SW480 (cell line): ENCODE measurements around the gene ZCCHC4.
"Not testable (repeated sequence)": the region's sequence is repeated elsewhere in the genome, so short reads cannot be mapped to it uniquely, and the experiment has no call there.

Experiments
- DNase-seq: peaks from one replicate; pipeline ENCODE4 v3.0.0-alpha.2; 2016; ENCODE audit warnings: low spot score

The ZCCHC4 gene

DNA sequence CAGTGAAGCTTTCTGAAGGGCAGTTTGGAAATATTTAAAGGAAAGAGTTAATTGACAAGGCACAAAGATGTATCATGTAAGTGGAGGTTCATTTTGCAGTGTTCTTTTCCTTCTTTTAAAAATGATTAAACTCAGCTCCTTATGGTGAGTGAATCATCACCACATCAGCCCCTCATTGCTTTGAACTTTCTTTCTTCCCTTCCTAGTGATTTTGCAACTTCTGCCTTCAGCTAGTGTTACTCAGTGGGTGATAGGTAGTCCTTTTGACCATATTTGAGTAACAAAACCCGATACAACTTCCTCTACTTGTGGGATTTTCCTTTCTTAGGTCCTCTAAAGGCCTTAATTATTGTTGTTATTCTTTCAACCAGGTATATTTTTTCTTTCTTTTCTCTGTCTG, 8.2 kb downstream of the ZCCHC4 start:
- no peak for DNase-seq

DNA sequence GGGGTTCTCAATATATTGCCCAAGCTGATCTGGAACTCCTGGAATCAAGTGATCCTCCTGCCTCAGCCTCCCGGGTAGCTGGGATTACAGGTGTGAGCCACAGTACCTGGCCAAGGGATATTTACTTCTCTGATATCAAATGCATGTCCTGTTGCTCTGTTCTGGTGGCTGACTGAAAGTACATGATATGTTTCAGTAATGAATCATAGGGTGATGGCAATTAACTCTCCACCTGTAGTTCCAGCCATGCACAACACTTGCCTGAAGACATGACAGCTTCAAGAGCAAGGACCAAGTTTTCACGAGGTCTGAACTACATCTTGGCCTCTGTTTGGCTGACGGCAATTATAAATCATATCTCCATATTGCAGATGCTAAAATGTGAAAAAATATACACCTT, 9.1 kb downstream of the ZCCHC4 start:
- DNase-seq = no peak

DNA sequence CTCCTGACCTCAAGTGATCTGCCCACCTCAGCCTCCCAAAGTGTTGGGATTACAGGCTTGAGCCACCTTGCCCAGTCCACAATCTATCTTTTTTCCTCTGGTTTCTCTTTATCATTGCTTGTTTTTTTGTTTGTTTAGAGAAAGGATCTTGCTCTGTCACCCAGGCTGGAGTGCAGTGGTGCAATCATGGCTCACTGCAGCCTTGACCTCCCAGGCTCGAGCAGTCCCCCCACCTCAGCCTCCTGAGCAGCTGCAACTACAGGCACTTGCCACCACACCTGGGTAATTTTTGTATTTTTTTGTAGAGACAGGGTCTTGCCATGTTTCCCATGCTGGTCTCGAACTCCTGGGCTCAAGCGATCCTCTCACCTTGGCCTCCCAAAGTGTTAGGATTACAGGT, 15.9 kb downstream of the ZCCHC4 start:
- not testable (repeated sequence) for DNase-seq

DNA sequence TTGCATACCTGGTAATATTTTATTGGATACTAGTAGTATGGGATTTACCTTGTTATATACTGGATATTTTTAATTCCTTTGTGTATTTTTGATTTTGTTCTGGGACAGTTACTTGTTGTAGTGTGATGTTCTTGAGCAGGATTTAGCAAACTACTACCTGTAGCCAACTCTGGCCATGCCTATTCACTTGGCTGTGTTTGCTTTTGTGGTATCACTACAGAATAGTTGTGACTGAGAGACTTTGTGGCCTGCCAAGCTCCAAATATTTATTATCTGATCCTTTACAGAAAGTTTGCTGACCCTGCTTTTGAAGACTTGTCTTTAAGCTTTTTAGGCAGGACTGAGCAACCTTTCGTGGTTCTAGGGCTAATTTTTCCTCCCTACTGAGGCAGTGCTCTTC, 17.8 kb downstream of the ZCCHC4 start:
- DNase-seq = no peak

DNA sequence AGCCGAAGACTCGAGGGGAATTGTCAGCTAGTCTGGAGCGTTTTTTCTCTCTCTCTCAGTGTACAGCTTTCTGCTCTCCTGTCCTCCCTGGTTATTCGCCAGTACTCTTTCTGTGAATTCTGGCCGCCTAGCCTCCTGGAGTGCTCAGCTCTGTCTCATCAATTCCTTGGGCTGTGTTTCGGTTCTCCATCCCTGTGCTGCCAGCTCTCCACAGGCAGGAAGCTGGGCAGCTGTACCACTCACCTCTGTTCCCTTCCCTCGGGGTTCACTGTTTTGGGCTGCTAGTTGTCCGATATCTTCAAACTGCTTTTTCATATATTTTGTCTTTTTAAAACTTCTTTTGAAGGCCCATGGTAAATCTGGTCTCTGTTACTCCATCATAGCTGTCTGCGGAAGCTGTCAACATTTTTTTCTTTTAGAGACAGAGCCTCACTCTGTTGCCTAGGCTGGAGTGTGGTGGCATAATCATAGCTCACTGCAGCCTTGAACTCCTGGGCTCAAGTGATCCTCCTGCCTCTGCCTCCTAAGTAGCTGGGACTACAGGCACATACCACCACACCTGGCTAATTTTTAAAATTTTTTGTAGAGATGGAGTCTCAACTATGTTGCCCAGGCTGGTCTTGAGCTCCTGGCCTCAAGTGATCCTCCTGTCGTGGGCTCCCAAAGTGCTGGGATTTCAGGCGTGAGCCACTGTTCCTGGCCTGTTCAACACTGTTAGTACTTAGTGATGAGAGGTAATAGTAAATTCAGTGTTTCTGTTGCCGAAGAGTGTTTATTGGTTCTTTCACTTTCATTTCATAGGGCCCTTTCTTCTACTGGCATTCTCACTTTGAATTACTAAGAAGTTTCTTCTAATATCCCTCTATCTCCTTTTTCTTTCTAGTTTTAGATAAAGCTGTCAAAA, 18.6 kb downstream of the ZCCHC4 start:
- no peak for DNase-seq

DNA sequence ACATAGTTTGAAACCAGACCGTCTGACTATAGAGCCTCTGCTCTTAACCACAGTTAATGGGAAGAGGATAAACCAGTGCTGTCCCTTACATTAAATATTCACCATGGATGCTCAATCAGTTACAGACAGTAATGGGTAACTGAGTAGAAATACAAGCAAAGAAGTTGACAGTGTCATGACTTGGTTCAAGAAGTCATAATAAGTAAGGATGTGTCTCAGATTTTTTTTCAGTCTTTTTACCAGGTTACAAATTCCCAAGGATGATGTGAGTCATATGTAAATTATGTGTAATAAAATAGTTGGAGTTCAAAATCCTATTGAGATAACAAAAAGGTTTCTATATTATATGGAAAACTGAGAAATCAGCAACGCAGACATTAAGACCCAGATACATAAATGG, 31.1 kb downstream of the ZCCHC4 start:
- DNase-seq = no peak

DNA sequence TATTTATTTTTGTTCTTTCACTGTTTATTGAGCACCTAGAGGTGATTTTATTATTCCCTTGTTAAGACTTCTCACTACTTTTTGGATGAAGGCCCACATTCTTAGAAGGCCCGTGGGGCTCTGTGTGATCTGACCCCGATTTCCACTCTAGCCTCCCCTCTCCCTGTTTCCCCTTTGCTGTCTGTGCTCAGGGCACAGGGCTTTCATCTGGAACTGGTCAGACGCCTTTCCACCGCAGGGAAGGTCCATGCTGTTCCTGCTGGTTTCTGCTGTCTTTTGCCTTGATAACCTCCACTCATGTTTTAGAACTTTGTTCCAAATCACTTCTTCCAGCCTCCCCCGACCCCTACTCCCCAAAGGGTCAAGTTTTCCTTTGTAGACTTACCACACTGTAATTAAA, 33.2 kb downstream of the ZCCHC4 start:
- DNase-seq = no peak

DNA sequence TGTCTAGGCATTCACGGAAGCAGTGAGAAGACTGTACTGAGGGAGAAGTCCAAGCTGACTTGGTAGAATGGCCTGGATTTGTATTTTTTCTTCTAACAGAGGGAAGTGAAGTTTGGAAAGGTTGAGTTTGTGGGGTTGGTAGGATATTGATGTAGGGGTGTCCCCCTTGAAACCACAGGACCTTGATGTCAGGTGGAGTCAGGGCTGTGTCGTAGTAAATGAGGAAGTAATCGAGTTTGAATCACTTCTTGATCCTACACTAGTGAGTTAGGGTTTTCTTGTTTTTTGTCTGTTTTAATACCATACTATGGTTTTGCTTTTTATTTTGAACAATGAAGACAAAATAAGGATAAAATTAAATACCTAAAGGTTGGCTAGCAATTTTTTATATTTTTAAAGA, 34.3 kb downstream of the ZCCHC4 start:
- no peak for DNase-seq

DNA sequence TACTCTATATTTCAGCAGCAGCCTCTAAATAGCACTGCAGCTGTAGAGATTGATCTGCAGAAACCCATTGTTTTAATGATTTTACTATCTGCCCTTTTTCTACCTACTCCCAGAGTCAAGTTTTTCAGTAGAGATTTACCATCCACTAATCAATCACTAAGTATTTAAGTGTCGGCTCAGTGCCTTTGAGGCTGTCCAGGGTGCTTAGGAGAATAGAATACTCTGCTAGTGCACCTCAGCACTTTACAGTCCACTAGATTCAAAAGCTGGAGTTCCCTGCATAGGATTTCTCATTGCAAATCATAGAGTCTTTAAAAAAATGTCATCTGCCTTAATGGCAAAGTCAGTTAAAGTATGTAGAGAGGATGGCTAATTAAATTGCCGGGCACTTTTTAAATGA, 34.9 kb downstream of the ZCCHC4 start:
- DNase-seq = no peak

DNA sequence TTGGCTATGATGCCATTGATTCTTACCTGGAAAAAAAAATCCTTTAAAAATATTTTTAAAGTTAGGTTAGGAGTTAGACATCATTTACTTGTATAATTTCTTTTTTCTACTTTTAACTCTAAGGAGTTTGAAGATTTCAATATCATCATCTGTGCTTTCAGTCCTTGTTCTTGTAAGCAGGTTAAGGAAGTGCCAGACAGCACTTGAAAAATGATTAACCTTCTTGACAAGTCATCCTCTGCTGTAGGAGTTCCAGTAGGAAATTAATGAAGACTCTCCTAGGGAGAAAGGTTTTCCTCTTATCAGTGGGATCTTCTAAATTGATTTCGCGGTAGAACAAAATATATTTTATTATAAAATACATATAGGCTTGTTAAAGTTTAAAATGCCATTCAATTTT, 35.4 kb downstream of the ZCCHC4 start:
- DNase-seq = no peak

DNA sequence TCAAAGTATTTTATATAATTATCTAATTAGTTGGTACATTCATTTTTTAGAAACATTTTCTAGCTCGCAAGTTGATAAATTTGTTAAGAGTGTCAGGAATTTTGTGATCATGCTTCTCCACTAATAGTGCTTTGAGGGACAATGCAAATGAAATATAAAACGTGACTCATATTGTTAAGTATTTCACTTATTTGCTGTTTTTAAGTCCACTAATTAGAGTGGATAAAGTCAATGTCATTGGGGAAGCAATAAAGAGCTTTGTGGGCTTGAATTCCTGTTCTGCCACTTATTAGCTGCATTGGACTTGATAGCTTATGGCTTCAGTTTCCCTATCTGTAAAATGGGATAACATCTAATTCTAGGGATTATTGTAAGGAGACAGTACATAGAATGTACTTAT, 38.0 kb downstream of the ZCCHC4 start:
- no peak for DNase-seq

DNA sequence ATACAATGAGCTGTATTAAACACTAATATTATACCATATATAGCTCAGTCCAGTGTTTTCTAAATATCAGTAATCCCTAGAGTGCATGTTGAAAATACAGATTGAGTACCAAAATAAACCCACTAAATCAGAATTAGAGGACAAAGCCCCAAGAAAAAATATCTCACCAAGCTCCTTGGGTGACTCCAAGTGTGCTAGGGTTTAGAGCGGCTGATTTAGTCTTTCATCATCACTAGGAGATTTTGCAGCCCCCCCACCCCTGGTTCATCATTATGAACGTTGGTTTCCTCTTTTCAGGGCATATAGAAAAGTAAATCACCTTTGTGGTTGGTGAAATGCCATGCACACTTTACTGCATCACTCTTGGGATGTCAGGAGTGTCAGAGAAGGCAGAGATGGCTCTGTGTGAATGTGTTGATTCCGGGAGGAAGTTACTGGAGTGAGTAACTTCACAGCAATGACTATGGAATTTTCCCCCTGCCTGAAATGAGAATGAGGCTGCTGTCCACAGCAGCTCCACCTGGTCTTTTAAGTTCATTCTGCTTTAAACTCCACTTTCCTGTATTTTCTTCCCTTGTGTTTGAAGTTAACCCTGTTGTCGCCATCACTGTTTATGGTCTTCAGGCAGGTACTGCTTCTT, 39.3 kb downstream of the ZCCHC4 start:
- peak; percentile 1 for DNase-seq

DNA sequence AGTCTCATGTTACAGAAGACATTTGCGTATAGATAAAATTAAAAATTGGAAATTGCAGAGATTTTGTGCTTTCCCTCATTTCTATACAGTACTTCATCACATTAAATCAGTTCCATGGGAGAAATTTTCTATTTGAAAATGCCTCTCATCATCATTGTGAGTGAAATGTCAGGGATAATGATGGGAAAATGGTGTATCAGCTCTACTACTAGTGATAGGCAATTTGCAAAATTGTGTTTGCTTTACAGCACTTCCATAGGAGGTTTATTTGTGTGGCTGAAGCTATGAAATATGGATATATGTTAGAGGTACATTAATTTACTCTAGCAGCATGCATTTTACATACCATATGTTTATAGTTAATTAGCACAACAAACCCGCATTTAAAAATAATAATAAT, 43.5 kb downstream of the ZCCHC4 start:
- DNase-seq = no peak

DNA sequence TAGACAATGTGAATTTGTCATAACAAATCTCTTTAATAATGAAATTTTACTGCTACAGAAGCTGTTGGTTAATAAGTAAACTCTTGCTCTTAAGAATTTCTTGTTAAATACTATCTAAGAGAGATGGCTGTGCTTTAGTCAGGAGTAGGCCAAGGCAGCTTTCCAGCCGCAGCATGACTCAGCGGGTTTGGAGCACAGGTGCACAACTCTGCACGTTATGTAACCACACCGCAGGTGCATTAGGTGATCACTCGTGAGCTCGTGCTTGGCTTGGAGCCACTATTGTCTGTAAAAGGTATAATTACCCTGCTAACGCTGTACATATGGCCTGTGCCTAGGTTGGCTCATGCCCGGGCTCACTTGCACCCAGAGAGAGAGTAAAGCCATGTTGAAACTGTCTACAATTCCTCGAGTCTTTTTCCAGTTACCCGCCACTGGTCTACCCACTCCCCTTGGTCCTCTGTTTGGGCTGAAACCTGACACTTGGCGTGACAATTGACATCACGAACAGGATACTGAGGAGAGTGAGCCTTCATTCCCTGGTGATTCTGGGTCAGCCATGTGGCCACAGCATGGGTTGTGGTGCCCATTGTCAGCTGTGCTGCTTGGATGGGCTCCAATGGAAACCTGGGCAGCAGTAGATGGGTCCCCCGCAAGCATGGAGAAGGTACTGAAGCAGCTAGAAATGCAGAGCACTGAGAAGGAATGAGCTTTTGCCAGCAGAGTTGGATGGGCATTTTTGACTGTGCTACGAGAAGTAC, 46.1 kb downstream of the ZCCHC4 start:
- no peak for DNase-seq

DNA sequence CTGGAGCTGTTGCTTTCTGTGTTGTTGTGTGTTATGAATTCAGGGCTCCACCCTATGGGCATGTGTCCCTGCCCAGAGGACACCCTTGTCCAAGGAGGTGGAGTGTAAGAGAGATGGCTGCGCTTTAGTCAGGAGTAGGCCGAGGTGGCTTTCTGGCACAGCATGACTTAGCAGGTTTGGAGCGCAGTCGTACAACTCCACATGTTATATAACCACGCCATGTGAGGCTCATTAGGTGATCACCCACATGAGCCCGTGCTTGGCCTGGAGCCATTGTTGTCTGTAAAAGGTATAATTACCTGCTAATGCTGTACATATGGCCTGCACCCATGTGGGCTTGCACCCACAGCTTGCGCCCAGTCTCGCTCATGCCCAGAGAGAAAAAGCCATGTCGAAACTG, 48.7 kb downstream of the ZCCHC4 start:
- DNase-seq = no peak

DNA sequence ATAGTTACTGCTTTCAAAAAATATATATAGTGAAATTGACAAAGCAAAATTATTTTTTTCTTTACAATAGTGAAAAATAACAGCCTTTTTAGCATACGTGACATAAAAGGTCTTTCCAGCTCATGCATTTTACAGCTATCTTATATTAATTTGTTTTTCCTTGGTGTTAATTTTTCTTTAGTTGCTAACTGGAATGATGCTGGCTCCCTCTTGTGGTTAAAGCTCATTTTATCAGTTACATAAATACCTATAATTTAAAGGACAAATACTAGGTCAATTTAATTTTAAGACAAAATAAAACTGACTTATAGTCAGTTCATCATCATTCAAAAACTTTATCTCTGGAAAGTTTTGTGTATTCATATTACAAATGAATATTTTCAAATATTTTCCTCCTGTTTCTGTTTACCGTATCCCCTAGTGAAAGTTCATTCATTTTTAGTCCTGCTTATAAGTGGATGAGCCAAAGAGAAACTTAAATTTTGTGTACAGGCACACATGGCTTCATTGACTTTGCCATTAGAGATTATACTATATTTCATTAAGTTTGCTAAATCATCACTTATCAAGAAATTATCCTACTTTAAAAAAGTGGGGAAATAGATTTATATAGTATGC, 54.5 kb downstream of the ZCCHC4 start:
- peak; percentile 18 for DNase-seq

DNA sequence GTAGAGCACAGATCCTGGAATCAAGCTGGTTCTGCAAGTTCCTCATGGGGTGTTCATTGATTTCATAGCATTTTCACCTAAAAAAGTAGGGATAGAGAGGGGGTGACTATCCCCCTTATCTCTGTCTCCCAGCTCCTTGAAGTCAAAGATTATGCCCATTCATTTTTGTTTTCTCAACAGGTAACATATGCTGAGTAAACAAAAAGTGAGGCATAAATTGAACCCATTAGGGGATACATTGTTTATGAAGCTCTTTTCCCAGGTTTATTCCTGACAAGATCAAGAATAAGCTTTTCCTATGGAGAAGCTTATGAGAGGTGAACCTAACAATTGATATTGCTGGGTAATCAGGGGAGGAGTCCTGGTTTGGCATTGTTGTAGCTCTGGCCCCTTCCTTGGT, 55.3 kb downstream of the ZCCHC4 start:
- DNase-seq = no peak

DNA sequence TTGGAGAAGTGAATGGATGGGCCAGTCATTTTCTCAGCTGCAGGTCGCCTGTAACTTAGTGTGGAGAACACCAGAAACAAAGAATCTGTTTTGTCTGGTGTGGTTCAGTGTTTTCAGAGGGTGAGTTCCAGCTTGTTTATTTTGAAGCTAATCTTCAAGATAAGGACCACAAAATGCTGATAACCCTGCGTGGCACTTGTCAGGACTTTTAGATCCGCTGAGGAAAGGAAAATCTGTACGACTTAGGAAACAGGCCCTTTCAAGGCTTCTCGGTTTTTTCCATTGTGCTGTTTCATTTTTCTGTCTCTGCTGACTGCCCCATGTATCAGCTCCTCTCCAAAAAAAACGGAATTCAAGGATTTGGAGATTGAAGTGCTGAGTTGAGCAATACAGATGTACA, 55.7 kb downstream of the ZCCHC4 start:
- DNase-seq = no peak

DNA sequence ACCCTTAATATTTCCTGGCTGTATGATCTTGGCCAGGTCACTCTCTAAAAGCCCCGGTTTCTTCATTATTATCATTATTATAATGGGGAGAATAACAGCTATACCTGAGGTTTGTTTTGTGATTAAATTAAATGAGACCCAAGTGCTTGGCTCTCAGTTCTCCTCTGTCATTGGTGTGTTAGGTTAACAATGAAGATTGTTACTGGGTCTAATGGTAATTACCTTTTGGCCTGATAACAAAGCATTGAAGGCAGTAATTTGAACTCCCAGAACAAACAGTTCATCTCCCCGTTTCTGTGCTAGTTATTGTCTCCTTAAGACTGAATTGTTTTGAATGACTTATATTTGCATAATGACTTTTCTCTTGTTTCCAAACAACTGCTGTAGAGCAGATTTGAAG, 57.7 kb downstream of the ZCCHC4 start:
- no peak for DNase-seq

DNA sequence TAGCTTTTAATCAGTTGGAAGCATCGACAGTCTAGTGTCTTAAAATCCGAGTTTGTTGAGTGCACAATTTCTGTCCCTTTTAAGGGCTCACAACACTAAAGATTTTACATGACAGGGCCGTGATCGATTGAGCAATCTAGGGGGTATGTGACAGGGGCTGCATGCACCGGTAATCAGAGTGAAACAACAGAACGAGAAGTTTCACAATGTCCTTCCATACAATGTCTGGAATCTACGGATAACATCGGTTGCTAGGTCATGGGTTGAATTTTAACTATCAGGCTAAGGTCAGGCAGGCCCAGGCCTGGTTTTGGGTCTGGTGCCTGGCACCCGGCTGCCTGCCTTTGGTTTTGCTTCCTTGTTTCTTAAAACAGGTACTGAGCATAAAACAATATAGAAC, 60.0 kb downstream of the ZCCHC4 start:
- DNase-seq = not testable (repeated sequence)

DNA sequence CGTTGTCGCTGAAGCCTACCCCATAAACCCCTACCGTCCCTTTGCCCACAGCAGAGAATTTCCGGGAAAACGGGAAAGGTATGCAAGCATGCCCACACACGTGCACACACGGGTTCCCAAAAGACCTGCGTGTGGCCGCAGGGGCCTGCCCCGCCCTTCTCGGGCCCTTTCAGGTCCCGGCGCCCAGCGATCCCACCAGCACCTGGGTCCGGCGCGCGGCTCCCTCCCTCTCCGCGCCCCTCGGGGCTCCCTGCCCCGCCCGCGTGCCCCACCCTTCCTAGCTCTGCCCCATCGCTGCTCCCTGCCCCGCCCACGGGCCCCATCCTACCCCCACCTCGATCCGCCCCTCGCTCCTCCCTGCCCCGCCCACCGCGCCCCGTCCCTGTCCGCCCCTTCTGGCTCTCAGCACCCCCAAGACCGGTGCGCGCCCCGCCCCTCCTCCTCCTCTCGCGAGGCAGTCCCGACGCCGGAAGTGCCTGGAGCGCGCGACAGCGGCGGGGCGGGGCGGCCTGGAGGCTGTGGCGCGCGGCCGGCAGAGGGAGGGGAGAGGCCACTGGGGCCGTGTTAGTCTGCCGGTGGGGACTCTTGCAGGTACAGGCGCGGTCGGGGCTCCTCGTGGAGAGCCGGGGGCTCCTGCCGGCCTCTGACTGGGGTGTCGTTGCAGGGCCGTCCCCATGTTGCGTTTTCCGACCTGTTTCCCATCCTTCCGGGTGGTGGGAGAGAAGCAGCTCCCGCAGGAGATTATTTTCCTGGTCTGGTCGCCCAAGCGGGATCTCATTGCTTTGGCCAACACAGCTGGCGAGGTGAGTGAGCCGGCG, 64.4 kb downstream of the ZCCHC4 start, which contains the start of gene ANAPC4:
TSS of gene ANAPC4 (plus strand) at position 510 of the 818 bp plus-strand sequence. CDS start at position 675, 165 bp downstream.
- DNase-seq = peak; percentile 88
